GM19351 (cell line): Measurements from ENCODE around the gene SYNJ2.
"Not testable (repeated sequence)": the region's sequence is repeated elsewhere in the genome, so short reads cannot be mapped to it uniquely, and the experiment has no call there.

Experiments used
- ATAC-seq: cut with Tn5 transposase; IDR thresholded peaks from one replicate; pipeline ENCODE4 v1.9.1; 2021; ENCODE audit warnings: mild to moderate bottlenecking, moderate library complexity; ENCODE audit not compliant: unreplicated experiment

The SYNJ2 gene, protein sequence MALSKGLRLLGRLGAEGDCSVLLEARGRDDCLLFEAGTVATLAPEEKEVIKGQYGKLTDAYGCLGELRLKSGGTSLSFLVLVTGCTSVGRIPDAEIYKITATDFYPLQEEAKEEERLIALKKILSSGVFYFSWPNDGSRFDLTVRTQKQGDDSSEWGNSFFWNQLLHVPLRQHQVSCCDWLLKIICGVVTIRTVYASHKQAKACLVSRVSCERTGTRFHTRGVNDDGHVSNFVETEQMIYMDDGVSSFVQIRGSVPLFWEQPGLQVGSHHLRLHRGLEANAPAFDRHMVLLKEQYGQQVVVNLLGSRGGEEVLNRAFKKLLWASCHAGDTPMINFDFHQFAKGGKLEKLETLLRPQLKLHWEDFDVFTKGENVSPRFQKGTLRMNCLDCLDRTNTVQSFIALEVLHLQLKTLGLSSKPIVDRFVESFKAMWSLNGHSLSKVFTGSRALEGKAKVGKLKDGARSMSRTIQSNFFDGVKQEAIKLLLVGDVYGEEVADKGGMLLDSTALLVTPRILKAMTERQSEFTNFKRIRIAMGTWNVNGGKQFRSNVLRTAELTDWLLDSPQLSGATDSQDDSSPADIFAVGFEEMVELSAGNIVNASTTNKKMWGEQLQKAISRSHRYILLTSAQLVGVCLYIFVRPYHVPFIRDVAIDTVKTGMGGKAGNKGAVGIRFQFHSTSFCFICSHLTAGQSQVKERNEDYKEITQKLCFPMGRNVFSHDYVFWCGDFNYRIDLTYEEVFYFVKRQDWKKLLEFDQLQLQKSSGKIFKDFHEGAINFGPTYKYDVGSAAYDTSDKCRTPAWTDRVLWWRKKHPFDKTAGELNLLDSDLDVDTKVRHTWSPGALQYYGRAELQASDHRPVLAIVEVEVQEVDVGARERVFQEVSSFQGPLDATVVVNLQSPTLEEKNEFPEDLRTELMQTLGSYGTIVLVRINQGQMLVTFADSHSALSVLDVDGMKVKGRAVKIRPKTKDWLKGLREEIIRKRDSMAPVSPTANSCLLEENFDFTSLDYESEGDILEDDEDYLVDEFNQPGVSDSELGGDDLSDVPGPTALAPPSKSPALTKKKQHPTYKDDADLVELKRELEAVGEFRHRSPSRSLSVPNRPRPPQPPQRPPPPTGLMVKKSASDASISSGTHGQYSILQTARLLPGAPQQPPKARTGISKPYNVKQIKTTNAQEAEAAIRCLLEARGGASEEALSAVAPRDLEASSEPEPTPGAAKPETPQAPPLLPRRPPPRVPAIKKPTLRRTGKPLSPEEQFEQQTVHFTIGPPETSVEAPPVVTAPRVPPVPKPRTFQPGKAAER (N-terminal part only)

DNA sequence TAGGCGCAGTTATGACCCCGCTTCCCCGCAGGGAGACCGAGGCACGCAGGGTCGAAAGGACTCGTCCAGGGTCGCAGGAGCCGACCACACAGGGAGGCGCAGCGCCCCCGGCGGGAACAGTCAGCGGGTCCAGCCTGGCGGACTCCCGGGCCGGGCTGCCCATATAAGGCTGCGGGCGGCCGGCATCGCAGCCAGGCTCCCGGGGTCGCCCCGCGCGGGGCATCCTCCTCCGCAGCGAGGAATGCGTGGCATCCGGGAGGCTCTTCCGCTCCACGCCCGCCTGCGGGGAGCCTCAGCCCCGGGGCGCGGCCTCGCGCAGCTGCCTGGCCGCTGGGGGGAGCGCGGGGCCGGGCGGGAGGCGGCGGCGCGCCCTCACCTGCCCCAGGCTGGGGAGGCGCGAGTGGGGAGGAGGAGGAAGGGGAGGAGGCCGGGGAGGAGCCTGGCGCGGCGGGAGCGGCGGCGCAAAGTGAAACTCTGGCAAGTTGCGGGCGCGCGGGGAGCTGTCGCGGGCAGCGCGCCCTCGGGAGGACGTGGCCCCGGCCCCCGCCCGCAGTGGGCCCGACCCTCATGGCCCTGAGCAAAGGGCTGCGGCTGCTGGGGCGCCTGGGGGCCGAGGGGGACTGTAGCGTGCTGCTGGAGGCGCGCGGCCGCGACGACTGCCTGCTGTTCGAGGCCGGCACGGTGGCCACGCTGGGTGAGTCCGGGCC is at the start of gene SYNJ2:
Gene SYNJ2 (plus strand): TSS at position 469 of the 707 bp plus-strand sequence. CDS start 99 bp downstream, at position 568.
- ATAC-seq = peak; percentile 80

DNA sequence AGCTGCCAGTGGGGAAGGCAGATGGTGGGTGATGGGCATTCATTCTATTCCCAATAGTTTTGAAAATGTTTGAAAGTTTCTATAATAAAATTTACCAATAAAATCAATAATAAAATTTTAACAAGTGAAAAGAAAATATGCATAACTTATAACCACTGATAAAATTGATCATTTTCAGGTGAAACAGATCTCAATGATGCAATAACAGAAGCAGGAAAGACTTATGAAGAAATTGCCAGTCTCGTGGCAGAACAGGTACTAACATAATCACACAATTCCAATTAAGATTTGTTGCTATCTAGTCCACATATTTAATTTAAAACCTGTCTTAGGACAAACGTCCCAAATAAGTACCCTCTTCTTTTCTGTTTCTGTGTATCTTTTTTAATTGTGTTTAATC is 45.9 kb upstream of the SYNJ2 start:
- ATAC-seq = no peak

DNA sequence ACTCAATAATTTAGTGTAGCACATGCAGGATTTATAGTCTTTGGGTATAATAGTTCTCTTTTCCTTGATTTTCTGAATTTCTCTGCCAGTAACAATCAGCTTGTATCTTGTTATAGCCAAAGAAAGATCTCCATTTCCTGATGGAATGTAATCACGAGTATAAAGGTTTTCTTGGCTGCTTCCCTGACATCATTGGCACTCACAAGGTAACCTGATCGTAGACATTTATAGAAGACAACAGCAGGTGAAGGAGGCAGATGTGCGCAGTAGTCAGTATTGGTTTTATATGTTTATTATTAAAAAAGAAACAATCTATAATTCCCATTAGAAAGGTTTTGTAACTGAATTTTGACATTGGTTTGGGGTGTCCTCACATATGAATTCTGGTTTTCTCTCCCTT is 44.3 kb upstream of the SYNJ2 start:
- no peak for ATAC-seq

DNA sequence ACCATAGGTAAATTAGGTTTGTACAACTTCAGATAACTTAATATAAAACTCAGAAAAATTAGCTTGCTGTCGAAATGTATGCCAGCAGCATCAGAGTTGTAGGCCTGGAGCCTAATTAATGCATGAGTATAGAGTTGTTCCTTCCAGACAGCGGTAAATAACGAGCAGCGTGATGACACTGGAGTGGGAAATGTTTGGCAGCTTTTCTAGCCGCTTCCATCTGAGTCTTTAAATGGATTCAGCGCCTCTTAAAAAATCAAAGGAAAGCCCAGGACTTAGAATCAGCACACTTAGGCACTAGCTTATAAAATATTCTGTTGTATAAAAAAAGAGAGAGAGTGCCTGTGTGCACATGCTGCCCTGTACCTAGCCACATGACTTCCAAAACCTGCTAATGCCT is 43.7 kb upstream of the SYNJ2 start:
- ATAC-seq = no peak

DNA sequence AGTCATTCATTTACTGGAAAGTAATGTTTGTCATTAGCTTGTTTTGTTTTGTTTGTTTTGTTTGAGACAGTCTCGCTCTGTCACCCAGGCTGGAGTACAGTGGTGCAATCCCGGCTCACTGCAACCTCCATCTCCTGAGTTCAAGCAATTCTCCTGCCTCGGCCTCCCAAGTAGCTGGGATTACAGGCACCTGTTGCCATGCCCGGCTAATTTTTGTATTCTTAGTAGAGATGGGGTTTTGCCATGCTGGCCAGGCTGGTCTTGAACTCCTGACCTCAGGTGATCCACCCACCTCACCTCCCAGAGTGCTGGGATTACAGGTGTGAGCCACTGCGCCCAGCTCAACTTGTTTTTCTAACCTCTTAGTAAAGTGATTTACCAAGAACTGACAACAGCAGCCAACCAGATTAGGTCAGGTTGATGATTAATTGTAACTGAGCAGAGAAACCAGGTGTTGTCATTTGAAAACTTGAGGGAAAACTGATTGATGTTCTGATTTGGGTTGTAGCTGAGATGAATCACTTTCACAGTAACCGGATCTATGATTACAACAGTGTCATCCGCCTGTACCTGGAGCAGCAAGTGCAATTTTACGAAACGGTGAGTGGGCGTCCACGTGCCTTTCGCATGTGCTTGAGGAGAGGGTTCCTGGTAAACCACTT is 41.2 kb upstream of the SYNJ2 start:
- ATAC-seq = not testable (repeated sequence)

DNA sequence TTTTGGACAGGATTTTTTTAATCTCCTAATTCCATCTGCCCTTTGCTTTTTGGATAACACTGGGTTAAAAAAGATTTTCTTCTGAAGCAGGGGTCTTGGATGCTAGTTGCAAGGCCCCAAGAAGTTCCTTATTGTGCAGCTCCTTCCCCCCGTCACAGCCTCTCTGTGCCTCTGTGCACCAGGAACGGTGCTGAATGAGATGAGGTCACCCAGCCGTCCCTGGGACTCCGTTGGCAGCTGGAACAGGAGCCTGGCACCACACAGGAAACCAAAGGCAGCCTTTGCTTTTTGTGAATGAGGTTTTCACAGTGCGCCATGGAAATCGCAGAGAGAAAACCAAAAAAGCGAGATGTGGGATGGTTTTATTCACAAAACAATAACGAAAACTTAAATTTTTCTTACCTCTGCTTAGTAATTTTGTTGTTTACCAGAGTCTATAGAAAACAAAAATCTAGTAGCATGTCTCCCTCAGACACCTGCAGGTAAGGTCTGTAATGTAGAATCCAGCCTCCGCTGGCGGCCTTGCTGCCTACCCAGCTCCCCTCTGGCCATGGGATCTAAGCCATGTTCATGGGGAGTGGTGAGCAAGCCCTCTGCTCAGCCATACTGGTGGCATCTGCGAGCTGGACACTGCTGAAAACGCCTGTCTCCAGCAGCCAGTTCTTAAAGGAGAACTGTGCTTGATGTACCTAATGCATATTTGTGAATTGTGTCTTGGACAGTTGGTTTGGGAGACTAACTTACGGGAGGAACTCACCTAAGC is 40.4 kb upstream of the SYNJ2 start:
- no peak for ATAC-seq

DNA sequence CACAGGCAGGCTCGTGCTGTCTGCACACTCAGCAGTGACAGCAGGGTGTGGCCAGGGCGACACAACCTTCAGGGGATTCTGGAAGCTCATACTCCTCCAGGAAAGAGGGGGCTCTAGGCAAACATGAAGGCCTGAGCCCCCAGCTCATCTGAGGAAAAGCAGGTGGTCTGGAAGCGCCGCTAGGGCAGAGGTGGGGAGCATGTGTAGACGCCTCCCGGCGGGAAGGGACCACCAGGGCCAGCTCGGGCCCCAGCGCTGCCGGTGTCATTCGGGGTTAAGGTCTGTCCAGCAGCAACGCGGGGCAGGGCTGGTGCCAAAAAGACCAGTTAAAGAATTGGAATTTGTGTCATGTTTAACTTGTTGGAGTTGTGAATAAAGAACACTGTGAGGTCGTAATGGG is 39.3 kb upstream of the SYNJ2 start:
- no peak for ATAC-seq

DNA sequence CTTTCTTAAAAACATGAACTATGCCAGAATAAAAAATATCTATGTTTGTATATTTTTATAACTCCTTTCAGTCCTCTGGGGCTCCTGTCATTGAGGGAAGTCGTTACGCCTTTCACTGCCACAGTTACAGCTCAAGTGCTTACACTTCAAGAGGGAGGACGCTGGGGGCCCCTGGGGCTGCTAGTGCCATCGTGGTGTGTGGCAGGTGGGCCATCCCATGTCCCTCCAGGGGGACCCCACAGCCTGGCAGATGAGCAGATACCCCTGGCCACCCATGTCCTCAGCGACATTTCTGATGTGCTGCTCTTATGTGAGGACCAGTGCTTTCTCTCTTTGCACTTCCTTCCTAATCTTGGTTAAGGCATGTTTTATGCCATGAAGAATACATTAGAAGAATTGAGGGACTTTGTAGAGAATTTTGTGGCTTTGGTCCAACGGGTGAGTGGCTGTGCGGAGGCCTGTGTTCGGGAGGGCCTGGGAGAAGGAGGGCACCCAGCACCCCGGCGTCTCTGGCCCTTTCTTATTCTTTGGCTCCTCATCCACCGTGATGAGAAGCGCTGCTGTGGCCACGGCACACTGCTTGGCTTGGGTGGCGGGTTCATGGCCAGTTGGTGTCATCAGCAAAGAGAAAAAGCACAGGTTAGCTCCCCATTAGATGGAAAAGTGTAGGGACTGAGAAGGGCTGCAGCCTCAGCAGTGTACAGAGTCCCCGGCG is 38.3 kb upstream of the SYNJ2 start:
- no peak for ATAC-seq

DNA sequence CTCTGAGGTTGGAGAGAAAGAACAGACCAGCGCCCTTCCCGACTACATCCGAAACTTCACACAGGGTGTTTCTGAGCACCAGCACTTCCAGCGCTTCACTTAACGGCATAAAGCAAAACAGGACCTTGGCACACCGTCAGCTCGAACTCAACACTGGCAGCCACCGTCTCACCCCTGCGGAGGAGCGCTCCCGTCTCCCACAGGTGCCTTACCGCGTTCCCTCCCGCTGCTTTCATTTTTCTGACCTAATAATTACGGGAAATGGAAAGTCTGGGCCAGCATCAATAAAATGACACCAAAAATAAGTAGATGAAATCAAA is 37.7 kb upstream of the SYNJ2 start:
- no peak for ATAC-seq

DNA sequence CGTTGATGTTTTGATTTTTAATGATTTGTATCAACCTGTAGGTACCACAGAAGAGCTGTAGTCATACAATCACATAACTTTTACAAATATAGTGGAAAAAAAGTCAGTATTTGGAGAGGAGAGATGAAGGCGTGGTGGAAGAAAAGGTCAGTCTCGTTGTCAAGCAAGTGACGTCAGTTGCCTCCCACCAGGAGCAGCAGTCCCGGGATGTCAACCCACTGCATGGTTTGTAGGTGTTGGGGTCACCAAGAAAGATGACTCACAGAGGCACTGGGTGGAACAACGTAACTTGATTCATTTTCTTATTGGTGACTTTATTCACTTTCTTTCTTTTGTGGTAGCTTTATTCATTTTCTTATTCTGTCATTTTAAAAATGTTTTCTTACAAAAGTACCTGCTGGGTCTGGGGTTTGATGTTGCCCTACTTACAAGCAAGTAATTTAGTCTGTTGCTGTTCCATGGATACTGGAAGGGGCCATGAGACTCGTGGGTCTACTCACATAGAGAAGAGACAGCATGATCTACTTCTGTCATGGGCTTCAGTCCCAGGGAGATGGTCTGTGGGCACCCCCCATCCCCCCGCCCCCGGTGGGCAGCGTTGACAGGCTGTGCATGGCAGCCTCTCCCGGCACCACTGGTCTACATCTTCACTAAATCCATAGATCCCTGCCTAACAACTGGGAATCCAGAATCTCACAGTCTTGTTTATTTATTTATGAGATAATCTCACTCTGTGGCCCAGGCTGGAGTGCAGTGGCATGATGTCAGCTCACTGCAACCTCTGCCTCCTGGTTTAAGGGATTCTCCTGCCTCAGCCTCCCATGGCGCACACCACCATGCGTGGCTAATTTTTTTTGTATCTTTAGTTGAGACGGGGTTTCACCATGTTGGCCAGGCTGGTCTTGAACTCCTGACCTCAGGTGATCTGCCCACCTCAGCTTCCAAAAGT is 36.4 kb upstream of the SYNJ2 start:
- ATAC-seq = no peak

DNA sequence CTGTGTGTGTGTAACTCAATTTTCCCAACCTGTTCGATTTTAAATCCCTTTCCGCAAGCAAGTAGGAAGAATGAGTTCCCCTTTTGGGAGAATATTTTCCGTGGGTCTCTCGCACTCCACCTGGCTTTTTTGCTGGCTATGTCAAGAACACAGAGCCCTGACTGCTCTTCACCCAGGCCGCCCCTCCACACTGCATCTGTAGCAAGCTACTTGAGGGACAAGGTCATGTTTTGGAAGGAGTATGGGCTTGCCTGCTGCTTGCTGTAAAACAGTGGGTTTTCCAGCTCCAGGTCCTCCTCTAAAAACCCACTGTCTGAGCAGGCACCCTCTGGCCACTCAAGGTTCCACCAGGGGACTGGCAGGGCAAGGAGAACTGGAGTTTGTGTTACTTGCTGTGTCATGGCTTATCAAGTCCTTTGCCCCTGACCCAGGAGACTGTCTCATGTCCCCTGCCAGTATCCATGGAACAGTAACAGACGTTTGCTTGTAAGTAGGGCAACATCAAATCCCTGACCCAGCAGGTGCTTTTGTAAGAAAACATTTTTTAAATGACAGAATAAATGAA is 35.5 kb upstream of the SYNJ2 start:
- no peak for ATAC-seq

DNA sequence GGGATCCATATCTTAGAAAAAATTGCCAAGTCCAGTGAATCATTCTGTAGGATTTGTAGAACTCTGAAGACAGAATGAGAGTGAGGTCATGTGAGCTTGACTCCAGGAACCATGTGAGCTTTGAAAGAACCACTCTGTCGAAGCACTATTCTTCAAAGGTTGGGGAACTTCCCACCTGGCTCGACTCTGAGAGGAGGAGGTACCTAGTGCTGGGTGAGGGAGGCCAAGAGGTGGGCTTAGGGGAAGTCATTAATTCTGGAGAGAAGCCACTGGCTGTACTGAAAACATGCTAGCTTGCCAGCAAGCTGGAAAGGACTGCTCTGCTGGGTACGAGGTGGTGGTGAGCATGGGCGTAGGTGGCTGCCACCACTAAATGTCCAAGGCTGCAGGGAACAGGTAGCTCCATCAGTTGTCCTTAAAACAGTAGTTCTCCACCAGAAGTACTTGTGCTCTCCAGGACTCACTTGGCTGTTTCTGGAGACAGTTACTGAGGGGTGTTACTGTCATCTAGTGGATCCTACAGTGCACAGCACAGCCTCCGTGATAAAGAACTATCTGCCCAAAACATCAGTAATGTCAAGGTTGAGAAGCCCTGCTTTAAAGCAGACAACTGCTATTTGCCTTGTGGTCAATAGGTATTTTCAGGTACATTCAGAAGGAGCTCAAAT is 34.7 kb upstream of the SYNJ2 start:
- ATAC-seq = peak; percentile 69

DNA sequence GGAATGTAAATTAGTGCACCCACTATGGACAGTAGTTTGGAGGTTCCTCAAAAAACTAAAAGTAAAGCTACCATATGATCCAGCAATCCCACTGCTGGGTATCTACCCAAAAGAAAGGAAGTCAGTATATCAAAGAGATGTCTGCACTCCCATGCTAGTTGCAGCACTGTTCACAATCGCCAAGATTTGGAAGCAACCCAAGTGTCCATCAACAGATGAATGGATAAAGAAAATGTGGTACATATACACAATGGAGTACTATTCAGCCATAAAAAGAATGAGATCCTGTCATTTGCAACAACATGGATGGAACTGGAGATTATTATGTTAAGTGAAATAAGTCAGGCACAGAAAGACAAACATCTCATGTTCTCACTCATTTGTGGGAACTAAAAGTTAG is 30.8 kb upstream of the SYNJ2 start:
- ATAC-seq = not testable (repeated sequence)

DNA sequence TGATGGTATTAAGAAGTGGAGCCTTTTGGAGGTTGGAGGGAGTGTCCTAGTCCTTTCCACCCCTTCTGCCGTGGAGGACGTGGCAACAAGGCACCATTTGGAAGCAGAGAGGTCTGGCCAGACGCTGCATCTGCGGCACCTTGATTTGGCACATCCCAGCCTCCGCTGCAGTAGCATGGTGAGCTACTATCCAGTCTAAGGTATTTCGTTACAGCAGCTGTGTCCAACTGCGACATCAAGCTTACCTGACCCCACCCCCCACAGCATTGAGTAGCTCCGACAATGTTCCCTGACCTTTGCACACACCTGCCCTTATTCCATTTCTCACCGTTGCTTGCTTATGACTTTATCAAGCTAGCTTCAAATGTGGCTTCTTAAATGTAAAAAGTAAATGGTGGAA is 29.8 kb upstream of the SYNJ2 start:
- ATAC-seq = no peak

DNA sequence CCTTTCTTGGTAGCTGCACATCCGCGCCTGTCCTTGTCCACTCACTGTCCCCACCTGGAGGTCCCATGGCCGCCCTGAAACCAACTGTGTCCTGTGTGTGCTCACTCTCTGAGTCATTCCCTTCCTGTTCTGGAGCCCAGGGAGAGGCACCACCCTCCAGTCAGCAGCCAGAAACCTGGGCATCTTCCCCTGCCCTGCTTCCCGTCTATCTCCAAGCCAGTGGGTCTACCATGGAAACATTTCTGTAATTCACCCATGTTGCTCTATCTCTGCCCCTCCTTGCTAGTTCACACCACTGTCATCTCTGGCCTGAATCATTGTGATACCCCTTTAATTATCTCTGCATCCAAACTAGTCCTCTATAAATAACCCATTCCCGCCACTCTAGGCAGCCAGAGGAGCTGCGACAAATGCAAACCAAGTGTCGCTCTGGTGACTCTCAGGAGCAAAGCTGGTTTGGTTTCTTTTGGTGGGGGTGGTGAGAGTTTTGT is 28.8 kb upstream of the SYNJ2 start:
- ATAC-seq = no peak

DNA sequence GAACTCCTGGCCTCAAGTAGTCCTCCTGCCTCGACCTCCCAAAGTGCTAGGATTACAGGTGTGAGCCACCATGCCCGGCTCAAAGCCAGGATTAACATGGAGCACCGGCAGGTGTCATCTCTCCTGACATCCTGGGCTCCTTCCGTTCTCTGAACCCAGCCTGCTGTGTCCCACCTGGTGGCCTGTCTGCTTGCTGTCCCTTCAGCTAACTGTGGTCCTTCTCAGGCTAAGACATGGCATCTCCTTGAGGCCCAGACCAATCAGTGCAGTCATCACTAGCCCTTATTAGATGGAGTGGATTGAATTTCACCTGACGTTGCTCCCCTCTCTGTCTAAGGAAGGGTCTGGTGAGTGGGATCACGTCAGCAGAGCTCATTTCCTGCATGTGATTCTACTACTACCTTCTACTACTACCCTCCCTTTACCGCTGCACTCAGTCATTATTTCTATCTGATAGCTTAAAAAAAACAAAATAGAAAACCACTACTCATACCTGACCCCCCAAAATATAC is 28.0 kb upstream of the SYNJ2 start:
- no peak for ATAC-seq
